K562 (cell line): Measurements from ENCODE around the gene API5. TPM values are rescaled to one million over a fixed set of nuclear protein-coding genes. Genes with fewer than 3 reads are reported as not detected.

Experiments used
- ARID4B ChIP-seq: sonication (generic); formaldehyde crosslinking; IDR thresholded peaks from 2 replicates; pipeline ENCODE4 v1.8.0; 2022; ENCODE audit warnings: mild to moderate bottlenecking, missing genetic modification reagents
- CEBPB ChIP-seq: fragments of 450-650 bp; IDR thresholded peaks from 2 replicates; pipeline ENCODE4 v1.6.1; 2016; ENCODE audit warnings: missing genetic modification characterization, missing compliant biosample characterization
- CREB3L1 ChIP-seq: fragments of 450-650 bp; IDR thresholded peaks from 2 replicates; pipeline ENCODE4 v1.6.1; 2014; ENCODE audit warnings: low read depth, mild to moderate bottlenecking, moderate library complexity, borderline replicate concordance
- FOXA1 ChIP-seq: fragments of 450-650 bp; IDR thresholded peaks from 2 replicates; pipeline ENCODE4 v1.6.1; 2016; ENCODE audit warnings: mild to moderate bottlenecking, borderline replicate concordance
- MLX ChIP-seq, 2 experiments: fragments of 450-650 bp in 1 of 2; sonication (generic) in 1 of 2; formaldehyde crosslinking; conservative IDR thresholded peaks; 2 replicates each; pipeline versions ENCODE4 v1.4.0 to v1.8.1; 2020 to 2022; ENCODE audit warnings: mild to moderate bottlenecking in 1 of 2, missing genetic modification reagents in 1 of 2
- NFRKB ChIP-seq: fragments of 450-650 bp; IDR thresholded peaks from 2 replicates; pipeline ENCODE4 v1.6.1; 2016; ENCODE audit warnings: low read depth
- NRF1 ChIP-seq, 2 experiments: fragments of 450-650 bp; IDR thresholded peaks in 1 of 2; conservative IDR thresholded peaks in 1 of 2; 2 replicates each; pipeline ENCODE4 v1.6.1; 2014; ENCODE audit warnings: mild to moderate bottlenecking in 2 of 2
- PTBP1 ChIP-seq: fragments of 200-400 bp; formaldehyde crosslinking; IDR thresholded peaks from 2 replicates; pipeline ENCODE4 v1.6.1; 2017; ENCODE audit warnings: low read depth, low read length
- ZBTB34 ChIP-seq: fragments of 250-450 bp; sonication (Bioruptor Pico); IDR thresholded peaks from 2 replicates; pipeline ENCODE4 v1.8.0; 2021; ENCODE audit warnings: mild to moderate bottlenecking, moderate library complexity
- ZKSCAN3 ChIP-seq: fragments of 250-450 bp; sonication (Bioruptor Pico); IDR thresholded peaks from 2 replicates; pipeline ENCODE4 v1.4.0; 2020
- ZNF408 ChIP-seq: fragments of 250-450 bp; sonication (Bioruptor Pico); IDR thresholded peaks from 2 replicates; pipeline ENCODE4 v1.4.0; 2020; ENCODE audit warnings: low read depth, mild to moderate bottlenecking, moderate library complexity
- ZNF609 ChIP-seq: sonication (generic); formaldehyde crosslinking; IDR thresholded peaks from 2 replicates; pipeline ENCODE4 v1.8.1; 2023; ENCODE audit warnings: missing genetic modification reagents, mild to moderate bottlenecking, borderline replicate concordance
- ZNF668 ChIP-seq: fragments of 250-450 bp; sonication (Bioruptor Pico); IDR thresholded peaks from 2 replicates; pipeline ENCODE4 v1.8.0; 2022; ENCODE audit warnings: mild to moderate bottlenecking, inconsistent platforms
- polyA plus RNA-seq, 8 experiments: library from polyadenylated mRNA; depleted of rRNA in 4 of 8; stranded (reverse) in 5 of 8; unstranded in 3 of 8; fragments of >200 nt; fragmentation: Nextera tagmentation in 2 of 8; fragmentation: Illumina TruSeq in 1 of 8; extraction: Ambion mirVana in 2 of 8; extraction: Trizol in 1 of 8; gene quantifications; 2 replicates each; pipeline versions ENCODE4 v1.2.1 to v1.2.3, GENCODE V29; 2011 to 2014; ENCODE audit warnings: inconsistent platforms in 1 of 8, missing spikeins in 1 of 8
- total RNA-seq, 7 experiments: library from RNA; depleted of rRNA in 6 of 7; stranded (reverse); fragments of >200 nt in 6 of 7; fragmentation: Illumina TruSeq in 2 of 7; extraction: Trizol in 2 of 7; gene quantifications; 2 replicates each; pipeline versions ENCODE4 v1.2.1 to v1.2.3, GENCODE V29; 2011 to 2021; ENCODE audit warnings: low replicate concordance in 1 of 7

The API5 gene
- total and polyA plus RNA-seq, 9 of the 15 experiments (the other 6 are each of a cell fraction or from before 2014, with no cell fraction given) = 59.8 to 146 (median 123) TPM

GRCh38 chr11:43358801-43359421, 47.1 kb downstream of the API5 start, which contains the start of gene TTC17 (continued):
- no peak for TF ChIP-seq ZNF609 (CRISPR knock-in tag)
- TF ChIP-seq PTBP1 = 0 out of 2 replicates have a peak, but pooled peaks have one; percentile 2
- 0 out of 2 replicates have a peak, but pooled peaks have one; percentile 25 for TF ChIP-seq CREB3L1
- TF ChIP-seq FOXA1 = no peak
- TF ChIP-seq NRF1 (conservative IDR thresholded peaks at IDR 0.05 in 1 of 2, IDR thresholded peaks at IDR 0.05 in 1 of 2) = no peak; a peak in 1 of 4 replicates
- TF ChIP-seq ZBTB34 = no peak
- no peak for TF ChIP-seq ZNF408 (CRISPR knock-in tag)
- no peak for TF ChIP-seq ZNF668 (CRISPR knock-in tag)
- TF ChIP-seq MLX (CRISPR knock-in tag; conservative IDR thresholded peaks at IDR 0.05) = no peak
- TF ChIP-seq NFRKB = peak; percentile 84
- TF ChIP-seq CEBPB (tag) = no peak
- TF ChIP-seq ZKSCAN3 (CRISPR knock-in tag) = no peak
- peak; percentile 86 for TF ChIP-seq ARID4B
